DMS 273 treated with DMSO at 0.1 percent for 48 hours (cell line): ENCODE results near the gene CYP3A4.
"Not testable (repeated sequence)": the region's sequence is repeated elsewhere in the genome, so short reads cannot be mapped to it uniquely, and the experiment has no call there.

ENCODE experiments used
- DNase-seq: peaks from one replicate; lab custom pipeline; 2025; lab: John Stamatoyannopoulos, UW

CYP3A4 gene

GRCh38 chr7:99792967-99793366, 9.0 kb upstream of the CYP3A4 start:
- DNase-seq = no peak

DNA sequence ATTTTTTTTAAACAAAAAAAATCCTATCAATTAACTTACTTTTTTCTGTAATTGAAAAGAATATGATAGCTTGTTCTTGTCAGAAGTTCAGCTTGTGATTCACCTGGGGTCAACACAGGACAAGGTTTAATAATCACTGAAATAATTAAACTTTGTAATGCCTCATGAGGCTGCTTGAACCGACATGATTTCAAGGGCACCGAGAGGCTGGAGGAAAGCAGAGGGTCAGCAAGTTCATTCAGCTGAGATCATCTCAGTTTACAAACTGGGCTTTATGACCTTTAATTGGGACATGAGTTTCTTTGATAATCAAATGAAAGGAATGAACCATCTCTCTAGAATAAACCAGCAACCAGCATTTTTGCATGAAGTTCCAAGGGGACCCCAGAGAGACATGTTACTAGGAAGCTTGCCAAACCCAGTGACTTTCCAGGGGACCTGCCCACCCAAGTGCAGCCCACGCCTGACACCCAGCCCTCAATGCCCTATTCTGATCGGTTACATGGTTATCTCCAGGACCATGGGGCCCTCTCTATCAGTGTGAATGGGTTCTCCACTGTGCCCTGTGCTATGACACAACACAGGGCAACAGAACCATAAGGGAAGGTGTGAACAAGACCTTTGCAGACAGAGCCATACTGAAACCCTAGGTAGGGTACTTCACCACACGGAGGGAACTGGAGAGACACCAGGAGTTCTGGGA, 7.8 kb upstream of the CYP3A4 start:
- no peak for DNase-seq

DNA sequence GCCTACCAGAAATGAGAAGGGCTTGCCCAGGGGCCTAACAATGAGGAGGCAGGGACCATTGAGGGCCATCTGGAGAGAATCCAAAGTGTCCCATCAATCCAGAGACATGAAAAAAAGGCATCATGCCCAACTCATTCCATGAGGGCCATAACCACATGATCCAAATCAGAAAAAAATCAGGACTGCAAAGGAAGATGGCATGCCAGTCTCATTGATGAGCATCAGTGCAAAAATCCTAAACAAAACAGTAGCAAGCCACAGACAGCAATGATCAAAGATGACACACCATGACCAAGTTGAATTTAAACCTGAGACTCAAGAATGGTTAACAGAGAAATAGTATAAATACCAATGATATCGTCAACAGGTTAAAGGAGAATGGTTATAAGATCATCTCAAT, 7.0 kb upstream of the CYP3A4 start:
- no peak for DNase-seq

GRCh38 chr7:99790407-99790806, 6.4 kb upstream of the CYP3A4 start:
- no peak for DNase-seq

DNA sequence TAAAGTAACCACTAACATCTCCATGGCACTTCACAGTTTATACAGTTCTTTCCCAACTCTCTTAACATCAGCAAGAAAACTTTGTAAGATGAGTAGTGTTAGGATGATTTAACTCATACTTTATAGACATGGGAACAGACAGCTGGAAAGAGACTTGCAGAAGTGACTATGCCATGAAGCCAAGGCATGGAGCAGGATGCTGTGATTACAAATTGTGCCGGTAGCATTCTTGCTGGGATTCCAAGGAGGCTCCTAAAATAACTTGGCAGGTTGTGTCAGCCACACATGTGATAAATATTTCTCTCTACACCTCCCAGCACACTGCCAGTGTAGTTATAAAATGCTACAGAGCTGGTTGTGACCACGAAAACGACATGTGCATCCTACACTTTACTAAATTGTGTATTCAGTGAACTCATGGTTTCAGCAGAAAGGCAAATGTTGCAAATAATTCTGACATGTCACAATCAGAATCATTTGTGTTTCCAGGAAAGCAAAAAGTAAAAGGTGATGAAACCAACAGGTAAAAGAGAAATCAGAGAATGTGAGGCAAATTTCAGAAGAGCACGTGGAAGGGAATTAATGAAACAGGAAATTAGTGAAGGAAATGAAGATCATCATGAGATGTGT, 5.6 kb upstream of the CYP3A4 start:
- DNase-seq = no peak

- no peak for DNase-seq
Measured at GRCh38 chr7:99788554-99788953, 4.6 kb upstream of the CYP3A4 start.

- DNase-seq = no peak
Measured at GRCh38 chr7:99786726-99787335, 2.8 kb upstream of the CYP3A4 start.

GRCh38 chr7:99785654-99786053, 1.7 kb upstream of the CYP3A4 start:
- not testable (repeated sequence) for DNase-seq

GRCh38 chr7:99782012-99782953, 1.7 kb downstream of the CYP3A4 start:
- DNase-seq = no peak

DNA sequence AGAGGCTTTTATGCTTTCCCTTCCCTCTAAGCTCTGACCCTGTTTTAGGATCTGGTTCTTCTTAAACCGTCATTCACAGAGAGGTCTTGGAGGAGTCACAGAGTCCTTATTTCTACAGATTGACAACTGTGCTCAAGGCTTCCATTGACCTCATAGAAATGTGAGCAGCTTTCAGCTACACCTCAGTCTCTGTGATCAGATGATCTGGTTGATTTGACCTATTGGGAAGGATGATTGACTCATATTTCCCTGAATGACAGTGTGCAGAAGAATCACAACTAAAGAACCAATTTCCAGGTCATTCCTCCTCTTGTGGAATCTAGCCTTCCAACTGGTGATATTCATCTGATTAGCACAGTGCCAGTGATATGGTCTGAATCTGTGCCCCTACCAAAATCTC, 3.4 kb downstream of the CYP3A4 start:
- DNase-seq = no peak

- DNase-seq = no peak
Measured at GRCh38 chr7:99779949-99780348, 4.0 kb downstream of the CYP3A4 start.

- DNase-seq = no peak
Measured at GRCh38 chr7:99778880-99779279, 5.1 kb downstream of the CYP3A4 start.

DNA sequence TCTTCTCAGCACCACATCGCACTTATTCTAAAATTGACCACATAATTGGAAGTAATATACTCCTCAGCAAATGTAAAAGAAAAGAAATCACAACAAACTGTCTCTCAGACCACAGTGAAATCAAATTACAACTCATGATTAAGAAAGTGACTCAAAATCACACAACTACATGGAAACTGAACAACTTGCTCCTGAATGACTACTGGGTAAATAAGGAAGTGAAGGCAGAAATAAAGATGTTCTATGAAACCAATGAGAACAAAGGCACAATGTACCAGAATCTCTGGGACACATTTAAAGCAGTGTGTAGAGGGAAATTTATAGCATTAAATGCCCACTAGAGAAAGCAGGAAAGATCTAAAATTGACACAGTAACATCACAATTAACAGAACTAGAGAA, 10.6 kb downstream of the CYP3A4 start:
- not testable (repeated sequence) for DNase-seq

- no peak for DNase-seq
Measured at GRCh38 chr7:99772565-99772964, 11.4 kb downstream of the CYP3A4 start.

- DNase-seq = not testable (repeated sequence)
Measured at GRCh38 chr7:99769494-99769893, 14.5 kb downstream of the CYP3A4 start.

- DNase-seq = no peak
Measured at GRCh38 chr7:99768471-99768870, 15.5 kb downstream of the CYP3A4 start.

DNA sequence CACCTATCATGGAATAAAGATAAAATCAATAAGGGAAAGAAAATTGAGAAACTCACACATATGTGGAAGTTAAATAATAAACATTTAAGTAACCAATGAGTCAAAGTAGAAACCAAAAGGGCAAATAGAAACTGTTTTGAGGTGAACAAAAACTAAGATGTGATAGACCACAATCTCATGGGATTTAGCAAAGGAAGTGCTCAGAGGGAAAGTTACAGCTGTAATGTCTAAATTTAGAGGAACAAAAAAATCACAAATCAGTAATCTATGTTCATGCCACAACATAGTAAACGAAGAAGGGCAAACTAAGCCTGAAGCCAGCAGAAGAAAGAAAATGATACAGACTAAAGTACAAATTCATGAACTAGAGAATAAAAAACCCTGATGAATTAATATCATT, 16.3 kb downstream of the CYP3A4 start:
- DNase-seq = no peak

DNA sequence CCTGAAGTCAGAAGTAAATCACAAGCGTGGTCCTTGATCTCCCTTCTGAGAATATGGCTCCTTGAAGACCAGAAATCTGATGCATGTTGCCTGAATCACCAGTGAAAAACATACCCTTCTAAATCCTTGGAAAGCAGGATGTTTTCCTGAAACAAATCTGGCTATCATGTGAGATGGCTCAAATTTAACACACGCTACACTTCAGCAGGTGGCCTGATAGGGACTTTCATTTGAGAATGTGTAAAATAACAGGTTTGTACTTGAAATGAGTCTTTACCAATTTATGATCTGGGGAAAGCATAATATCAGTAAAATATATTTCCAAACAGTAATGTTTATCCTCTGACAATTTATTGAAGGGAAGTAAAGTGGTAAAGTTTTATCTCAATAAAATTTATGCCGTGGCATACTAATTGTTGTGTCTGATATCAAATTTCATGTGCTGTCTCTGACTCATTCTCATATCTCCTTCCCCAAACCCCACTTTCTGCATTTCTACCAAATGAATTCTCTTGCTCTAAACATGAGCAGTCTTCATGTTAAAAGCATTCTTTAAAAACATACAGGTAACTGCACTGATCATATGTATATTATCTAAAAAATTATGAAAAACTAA, 17.4 kb downstream of the CYP3A4 start:
- no peak for DNase-seq

DNA sequence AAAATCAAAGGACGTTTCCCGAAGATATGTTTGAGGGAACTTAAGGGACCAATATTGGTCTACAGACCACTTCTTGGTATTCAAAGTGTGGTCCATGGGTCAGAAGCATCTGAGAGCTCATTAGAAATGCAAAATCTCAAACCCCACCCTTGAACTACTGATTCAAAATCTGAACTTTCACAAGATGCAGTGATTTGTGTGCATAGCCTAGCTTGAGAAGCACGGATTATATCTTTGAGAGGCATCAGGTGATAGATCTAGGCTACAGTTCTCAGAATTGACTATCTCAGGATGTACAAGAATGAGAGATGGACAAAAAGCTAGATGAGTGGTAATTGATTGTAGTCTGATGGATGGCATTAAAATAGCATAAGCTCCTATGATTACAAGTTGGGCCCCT, 19.5 kb downstream of the CYP3A4 start:
- DNase-seq = no peak

DNA sequence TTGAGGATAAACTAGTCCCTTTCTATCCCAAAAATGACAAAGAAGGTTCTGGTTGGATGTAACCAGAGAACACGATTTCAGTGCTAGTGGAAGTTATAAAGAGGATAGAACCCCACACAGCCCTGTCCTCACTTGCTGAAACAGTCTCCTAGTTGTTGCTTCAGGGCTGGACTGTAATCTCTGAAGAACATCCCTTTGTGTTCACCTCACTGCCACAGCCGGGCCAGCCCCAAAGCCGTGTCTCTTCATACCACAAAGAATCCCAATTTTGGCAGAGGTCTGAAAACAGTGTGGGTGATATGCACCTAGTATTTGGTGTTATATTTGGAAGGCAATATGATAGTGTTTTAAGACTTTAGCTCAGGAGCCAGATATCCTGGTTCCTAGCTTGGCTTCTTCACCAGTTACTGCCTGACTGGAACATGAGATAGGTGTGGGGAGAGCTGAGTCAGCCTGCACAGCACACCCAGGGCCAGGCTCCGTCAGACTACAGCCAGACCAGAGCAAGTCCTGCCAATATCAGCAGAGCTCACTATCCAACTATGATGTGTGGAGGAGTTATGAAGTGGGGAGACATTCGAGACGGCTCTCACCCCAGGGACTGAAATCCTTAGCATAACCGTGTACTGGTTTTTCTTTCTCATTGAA, 21.2 kb downstream of the CYP3A4 start:
- no peak for DNase-seq

DNA sequence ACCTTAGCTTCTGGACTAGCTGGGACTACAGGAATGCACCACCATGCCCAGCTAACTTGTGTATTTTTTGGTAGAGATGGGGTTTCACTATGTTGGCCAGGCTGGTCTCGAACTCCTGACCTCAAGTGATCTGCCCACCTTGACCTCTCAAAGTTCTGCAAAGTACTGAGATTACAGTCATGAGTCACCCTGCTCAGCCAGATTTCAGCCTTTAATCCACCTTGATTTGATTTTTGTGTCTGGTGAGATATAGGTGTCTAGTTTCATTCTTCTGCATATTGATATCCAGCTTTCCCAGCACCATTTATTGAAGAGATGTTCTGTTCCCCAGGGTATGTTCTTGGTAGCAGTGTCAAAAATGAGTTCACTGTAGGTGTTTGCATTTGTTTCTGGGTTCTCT, 28.9 kb downstream of the CYP3A4 start:
- no peak for DNase-seq
